IMR-90 (cell line): Measurements from ENCODE around the gene SYNM.

Experiments used
- BHLHE40 ChIP-seq: fragments of 150-350 bp; IDR thresholded peaks from 2 replicates; pipeline ENCODE4 v1.6.1; 2016; ENCODE audit warnings: mild to moderate bottlenecking, low read depth, low read length
- CEBPB ChIP-seq: IDR thresholded peaks from 2 replicates; pipeline ENCODE4 v1.6.1; 2012; ENCODE audit warnings: low read depth, low read length, improper control_type of control experiment
- CHD1 ChIP-seq: IDR thresholded peaks from 2 replicates; pipeline ENCODE4 v1.6.1; 2012; ENCODE audit warnings: low read depth, low read length, improper control_type of control experiment
- FOS ChIP-seq: fragments of 150-350 bp; IDR thresholded peaks from 2 replicates; pipeline ENCODE4 v1.6.1; 2016; ENCODE audit warnings: low read depth, low read length
- MXI1 ChIP-seq: IDR thresholded peaks from 2 replicates; pipeline ENCODE4 v1.6.1; 2012; ENCODE audit warnings: low read depth, mild to moderate bottlenecking, low read length, moderate library complexity, borderline replicate concordance
- POLR2A ChIP-seq: IDR thresholded peaks from 2 replicates; pipeline ENCODE4 v1.6.1; 2012; ENCODE audit warnings: mild to moderate bottlenecking, low read depth, low read length
- RAD21 ChIP-seq: IDR thresholded peaks from 2 replicates; pipeline ENCODE4 v1.6.1; 2012; ENCODE audit warnings: low read length, improper control_type of control experiment
- RFX5 ChIP-seq: IDR thresholded peaks from 2 replicates; pipeline ENCODE4 v1.8.0; 2012; ENCODE audit warnings: low read depth, mild to moderate bottlenecking, low read length, moderate library complexity
- SMC3 ChIP-seq: fragments of 150-350 bp; IDR thresholded peaks from 2 replicates; pipeline ENCODE4 v1.6.1; 2016; ENCODE audit warnings: low read depth, mild to moderate bottlenecking, antibody characterized with exemption, low read length, moderate library complexity
- TF ChIP-seq, protein P1 (sequence below): conservative IDR thresholded peaks from 2 replicates; pipeline ENCODE4 v1.5.1; 2012; ENCODE audit warnings: mild to moderate bottlenecking, low read depth, low read length, improper control_type of control experiment

DNA sequence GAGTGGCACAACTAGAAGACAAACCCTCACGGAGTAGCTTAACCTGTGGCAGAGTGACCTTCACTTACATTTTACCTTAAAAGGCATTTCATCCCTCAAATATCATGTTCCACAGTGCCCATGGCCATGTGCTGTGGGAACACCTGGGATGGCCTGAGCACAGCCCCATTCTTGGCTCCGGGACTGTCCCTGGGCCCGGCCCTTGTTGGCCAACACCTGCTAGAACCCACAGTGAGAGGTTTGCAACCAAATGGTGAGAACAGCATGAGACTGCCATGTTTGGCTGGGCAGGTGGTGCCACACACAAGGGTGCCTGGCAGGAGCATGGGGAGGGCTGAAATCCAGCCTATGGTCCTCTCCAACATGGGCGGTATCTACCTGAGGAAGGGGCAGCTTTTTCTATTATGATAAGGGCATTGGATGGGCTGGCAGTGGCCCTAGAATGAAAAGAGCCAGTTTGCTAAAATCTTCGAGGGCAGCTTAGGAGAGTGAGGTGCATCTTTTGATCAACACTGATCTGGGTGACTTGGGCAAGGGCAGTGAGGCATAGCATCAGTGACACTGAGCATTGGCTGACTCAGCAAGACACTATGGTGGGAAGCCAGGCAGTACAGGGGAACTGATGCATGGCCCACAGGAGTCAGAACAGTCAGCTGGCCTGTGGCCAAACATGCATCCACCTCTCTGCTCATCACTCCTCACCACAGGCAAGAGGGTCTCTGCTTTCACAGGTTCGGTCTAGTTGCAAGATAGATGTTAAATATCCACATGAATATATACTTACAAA is 53.9 kb downstream of the SYNM start:
- TF ChIP-seq, protein P1, sequence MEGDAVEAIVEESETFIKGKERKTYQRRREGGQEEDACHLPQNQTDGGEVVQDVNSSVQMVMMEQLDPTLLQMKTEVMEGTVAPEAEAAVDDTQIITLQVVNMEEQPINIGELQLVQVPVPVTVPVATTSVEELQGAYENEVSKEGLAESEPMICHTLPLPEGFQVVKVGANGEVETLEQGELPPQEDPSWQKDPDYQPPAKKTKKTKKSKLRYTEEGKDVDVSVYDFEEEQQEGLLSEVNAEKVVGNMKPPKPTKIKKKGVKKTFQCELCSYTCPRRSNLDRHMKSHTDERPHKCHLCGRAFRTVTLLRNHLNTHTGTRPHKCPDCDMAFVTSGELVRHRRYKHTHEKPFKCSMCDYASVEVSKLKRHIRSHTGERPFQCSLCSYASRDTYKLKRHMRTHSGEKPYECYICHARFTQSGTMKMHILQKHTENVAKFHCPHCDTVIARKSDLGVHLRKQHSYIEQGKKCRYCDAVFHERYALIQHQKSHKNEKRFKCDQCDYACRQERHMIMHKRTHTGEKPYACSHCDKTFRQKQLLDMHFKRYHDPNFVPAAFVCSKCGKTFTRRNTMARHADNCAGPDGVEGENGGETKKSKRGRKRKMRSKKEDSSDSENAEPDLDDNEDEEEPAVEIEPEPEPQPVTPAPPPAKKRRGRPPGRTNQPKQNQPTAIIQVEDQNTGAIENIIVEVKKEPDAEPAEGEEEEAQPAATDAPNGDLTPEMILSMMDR: no peak
- TF ChIP-seq CEBPB: no peak
- TF ChIP-seq RFX5: no peak
- no peak for TF ChIP-seq SMC3
- no peak for TF ChIP-seq MXI1
- TF ChIP-seq FOS: no peak
- no peak for TF ChIP-seq RAD21
- no peak for TF ChIP-seq CHD1
- no peak for TF ChIP-seq POLR2A
- no peak for TF ChIP-seq BHLHE40
